ENCODE data around the gene RHBDD1.

GRCh38 chr2:226885769-226886435 lies 50.0 kb downstream of the RHBDD1 start:
- TF ChIP-seq EZH2 (IDR thresholded peaks at IDR 0.05; ENCODE audit: borderline replicate concordance, low read length) (no peak), CTCF (IDR thresholded peaks at IDR 0.05; ENCODE audit: low read length) (no peak)
